ENCODE measurements around the gene KDM2A.

GRCh38 chr11:67146516-67147226 is 27.6 kb downstream of the KDM2A start:
- TF ChIP-seq CTCF (IDR thresholded peaks at IDR 0.05; ENCODE audit: insufficient read depth, low read length), result no peak
- no peak for TF ChIP-seq POLR2AphosphoS5 (IDR thresholded peaks at IDR 0.05; ENCODE audit: low read depth)

Measured in HL-60 (cell line).